ENCODE measurements around the gene TMPRSS2.

Gene TMPRSS2

DNA sequence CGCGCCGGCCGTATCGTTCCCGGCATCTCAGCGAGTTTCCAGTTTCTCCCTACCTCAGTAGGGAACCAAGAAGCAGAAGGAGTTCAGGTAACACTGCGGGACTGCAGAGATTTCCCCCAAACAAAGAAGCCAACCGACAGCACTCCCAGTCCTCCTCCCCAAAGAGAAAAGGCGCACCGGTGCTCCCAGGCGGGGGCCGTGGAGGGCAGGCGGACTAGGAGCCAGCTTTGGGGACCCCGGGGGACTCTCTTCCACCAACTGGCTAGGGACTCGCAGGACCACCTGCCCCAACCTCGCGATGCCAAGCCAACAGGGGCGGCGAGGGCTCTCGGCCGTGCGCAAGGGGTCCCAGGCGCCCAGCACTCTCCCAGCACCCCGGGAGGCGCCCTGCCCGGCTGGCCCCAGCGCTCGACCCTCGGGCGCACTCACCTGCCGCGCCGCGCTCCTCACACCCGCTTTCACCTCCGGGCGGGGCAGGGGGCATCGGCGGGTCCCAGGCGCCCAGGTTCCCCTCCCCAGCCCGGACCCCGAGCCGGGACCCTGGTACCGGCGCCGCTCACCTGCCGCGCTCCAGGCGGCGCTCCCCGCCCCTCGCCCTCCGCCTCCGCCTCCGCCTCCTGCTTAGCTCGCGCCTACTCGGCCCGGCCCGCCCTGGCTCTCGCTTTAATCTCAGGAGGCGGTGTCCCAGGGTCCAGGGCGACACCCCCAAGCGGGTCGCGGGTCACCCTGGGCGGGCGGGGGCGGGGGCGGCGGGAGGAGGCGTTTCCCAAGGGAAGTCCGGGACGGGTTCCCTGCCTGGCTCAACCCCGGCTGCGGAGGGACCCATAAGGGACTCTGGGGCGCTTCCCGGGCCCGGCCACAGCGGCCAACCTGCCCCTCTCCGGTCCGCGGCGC is at the start of gene TMPRSS2:
Gene TMPRSS2, minus strand, starts transcription at position 638 of the 894 bp plus-strand sequence. CDS start 10,025 bp downstream, outside the sequence.
- no peak for DNase-seq

DNA sequence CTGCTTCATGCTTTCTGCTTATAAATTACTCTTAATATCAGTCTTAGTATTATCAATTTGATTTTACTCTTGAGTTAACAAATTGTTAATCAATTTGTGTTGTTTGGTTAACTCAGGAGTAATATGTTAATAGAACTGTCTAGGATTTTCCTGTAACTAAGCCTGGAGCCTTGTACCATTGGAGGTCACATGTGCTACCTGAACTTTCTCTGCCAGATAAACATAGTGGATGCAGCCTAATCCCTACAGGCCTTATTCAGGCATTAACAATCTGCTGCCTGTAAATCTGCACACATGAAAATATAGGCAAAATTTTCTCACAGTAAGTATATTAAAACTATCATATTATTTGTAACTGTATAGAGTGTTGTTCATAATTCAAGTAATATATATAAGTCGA is 47.1 kb upstream of the TMPRSS2 start:
- no peak for DNase-seq

DNA sequence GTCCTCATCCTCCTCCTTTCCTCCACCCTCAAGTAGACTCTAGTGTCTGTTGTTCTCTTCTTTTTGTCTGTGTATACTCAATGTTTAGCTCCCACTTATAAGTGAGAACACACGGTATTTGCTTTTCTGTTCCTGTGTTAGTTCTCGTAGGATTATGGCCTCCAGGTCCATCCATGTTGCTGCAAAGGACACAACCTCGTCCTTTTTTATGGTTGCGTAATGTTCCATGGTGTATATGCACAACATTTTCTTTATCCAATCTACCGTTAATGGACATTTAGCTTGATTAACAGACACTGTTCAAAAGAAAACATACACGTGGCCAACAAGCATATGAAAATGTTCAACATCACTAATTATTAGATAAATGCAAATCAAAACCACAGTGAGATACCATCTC is 44.3 kb upstream of the TMPRSS2 start:
- DNase-seq: no peak

DNA sequence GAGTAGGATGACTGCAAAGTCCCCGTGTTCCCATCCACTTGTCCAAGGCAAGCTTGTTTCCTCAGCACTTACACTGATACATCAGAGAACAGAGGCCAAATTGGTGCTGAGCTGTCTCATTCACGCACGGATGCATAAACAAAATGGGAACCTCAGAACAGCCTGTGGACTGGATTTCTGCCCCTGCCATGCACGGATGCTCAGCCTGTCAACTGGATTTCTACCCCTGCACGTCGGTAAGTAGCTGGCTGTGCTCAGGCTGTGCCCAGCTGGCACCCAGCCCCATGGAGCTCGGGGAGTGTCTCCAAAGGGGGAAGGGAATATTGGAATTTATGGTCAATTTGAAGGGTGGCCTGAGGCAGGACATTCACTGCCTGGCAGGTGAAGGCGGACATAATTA is 40.8 kb upstream of the TMPRSS2 start:
- DNase-seq: no peak

DNA sequence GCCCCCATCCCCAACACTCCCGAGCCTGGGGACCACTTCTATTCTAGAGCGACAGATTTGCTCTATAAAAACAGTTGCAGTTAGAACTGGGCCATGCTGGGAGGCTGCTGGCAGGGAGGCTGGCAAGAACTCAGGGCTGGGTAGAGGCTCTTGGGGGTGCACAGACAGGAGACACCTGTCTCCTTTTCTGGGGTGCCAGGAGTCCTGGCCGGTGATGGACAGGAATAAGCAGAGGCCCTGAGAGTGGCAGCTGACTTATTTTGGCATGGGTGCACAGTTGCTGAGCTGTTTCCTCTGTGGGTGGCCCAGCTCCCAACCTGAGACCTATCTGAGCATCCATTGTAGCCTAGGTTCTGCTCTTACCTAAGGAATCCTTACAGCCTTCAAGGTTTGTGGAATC is 39.2 kb upstream of the TMPRSS2 start:
- DNase-seq: no peak

DNA sequence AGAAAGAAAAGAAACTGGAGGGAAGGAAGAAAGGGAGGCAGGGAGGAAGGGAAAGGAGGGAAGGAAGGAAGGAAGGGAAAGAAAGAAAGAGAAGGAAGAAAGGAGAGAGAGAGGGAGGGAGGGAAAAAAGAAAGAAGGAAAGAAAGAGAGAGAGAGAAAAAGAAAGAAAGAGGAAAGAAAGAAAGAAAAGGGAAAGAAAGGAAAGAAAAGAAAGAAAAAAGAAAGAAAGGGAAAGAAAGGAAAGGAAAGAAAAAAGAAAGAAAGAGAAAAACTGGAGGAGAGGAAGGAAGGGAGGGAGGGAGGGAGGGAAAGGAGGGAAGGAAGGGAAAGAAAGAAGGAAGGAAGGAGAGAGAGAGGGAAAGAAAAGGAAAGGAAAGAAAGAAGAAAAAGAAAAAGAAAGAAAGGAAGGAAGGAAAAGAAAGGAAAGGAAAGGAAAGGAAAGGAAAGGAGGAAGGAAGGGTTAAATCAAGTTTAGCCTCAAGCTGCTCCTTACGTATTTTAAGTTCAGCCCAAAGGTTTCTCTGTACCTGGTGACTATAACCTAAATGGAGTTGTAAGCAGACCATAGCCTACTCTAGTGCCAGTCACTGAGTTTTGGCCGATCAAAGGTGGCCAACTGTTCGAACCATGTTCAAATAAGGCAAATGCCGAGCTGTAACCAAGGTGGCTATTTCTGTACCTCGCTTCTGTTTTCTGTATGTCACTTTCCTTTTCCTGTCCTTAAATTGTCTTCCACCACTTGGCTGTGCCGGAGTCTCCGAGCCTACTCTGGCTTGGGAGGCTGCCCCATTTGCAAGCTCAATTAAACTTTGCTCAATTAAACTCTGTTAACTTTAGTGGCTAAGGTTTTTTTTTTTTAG is 37.8 kb upstream of the TMPRSS2 start:
- DNase-seq: no peak

DNA sequence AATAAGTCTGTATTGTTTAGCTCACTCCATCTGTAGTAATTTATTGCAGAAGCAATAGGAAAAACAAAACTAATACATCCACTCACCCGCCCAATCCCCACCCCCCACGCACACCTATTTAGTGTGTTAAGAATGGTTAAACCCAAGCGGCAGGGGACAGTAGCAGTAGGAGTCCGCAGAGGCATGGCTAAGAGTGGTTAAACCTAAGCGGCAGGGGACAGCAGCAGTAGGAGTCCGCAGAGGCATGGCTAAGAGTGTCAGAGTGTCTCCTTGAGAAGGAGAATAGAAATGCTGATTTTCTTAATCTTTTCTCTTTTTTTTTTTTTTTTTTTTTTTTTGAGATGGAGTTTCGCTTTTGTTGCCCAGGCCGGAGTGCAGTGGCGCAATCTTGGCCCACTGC is 34.8 kb upstream of the TMPRSS2 start:
- DNase-seq: no peak

DNA sequence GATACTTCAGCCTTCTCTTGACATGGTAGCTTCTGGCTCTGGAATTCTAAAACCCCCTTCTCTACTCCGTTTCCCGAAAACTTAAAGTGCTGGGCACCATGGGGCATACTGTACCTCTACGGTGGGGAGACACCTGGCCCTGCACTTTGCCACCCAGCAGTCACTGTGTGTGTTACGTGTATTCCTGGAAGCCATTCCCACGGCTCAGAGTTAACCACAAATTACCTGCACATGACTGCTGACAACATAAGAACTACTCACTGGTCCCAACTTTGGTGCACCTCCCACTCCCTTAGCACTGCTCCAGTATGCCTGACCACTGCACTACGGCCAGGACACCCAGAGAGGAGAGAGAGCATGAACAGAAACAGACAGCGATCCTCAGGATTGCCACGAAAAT is 29.4 kb upstream of the TMPRSS2 start:
- no peak for DNase-seq

DNA sequence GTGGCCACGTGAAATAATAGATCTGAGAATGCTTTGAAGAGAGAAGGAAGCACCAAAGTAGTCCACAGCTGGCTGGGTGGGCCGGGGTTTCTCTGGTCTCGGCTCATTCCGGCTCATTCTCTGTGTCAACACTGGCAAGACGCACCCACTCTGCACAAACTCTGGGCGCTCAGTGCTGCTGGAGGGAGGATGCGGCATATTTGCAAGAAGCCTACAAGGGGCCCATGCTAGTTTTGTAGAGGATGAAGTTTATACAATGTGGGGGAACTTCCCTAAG is 28.8 kb upstream of the TMPRSS2 start:
- DNase-seq: no peak

DNA sequence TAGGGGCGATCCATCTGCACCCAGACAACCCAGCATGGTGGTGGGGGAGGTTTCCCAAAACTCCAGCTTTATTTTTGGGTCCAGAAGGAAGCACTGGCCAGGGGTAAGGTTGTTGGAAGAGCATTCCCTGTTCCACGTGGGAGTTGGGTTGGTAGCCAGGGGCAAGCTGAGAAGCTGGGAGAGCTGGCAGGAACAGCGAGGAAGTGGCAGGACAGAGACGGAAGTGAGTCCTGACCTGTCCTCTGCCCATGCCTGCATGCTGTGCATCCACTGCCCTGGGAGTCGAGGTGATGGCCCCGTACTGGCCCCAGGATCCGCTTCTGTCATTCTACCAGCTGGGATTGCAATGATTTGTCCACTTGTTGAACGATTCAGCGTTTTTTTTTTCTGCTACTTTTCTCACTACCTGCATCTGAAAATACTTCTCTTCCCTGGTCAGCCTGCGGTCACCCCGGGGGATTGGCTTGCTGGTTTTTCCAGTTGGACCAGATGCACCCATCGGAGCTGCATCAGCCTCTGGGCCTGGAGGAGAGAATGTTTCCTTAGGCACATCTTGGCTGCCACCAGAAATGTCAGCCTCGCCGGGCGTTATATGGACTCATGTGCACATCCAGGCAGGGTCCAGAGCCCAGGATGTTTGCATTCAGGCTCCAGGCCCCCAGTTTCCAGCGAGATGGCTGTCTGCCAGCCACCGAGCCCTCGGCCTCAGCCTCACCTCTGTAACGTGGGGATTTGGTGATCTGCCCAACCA is 28.3 kb upstream of the TMPRSS2 start:
- no peak for DNase-seq

DNA sequence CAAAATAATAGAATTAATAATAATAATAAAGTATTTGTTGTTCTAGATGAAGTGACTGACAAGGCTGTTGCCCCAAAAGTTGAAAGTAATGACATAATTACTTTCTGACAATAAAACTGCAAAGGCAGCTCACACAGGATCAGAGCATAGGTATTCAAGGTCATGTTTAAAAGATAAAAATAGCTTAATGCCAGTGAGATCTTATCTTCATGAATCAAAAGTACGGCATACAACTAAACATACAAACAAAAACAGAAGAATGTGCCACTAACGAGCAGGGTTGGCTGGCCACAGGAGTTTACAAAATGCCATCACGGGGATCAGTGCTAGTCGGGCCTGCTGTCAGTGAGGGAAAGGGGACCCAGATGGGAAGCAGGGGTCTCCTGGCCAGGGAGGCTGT is 22.4 kb upstream of the TMPRSS2 start:
- DNase-seq: no peak

DNA sequence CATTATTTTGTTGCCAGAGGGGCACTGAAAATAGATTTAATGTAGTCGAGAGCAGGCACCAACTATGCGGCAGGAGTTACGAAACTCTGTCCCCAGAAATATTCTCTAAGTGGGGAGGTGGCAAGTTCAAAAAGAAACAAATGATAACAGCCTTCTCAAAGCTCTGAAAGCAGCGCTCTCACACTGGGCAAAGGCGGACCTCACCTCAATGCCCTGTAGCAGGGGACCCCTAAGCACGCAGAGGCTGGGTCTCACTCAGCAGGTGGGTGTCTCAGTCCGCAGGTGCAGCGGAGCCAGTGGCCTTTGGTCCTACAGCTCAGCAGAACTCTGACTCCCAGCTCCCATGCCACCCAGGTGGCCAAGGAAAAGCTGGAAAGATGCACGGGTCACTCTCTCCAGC is 21.8 kb upstream of the TMPRSS2 start:
- no peak for DNase-seq

DNA sequence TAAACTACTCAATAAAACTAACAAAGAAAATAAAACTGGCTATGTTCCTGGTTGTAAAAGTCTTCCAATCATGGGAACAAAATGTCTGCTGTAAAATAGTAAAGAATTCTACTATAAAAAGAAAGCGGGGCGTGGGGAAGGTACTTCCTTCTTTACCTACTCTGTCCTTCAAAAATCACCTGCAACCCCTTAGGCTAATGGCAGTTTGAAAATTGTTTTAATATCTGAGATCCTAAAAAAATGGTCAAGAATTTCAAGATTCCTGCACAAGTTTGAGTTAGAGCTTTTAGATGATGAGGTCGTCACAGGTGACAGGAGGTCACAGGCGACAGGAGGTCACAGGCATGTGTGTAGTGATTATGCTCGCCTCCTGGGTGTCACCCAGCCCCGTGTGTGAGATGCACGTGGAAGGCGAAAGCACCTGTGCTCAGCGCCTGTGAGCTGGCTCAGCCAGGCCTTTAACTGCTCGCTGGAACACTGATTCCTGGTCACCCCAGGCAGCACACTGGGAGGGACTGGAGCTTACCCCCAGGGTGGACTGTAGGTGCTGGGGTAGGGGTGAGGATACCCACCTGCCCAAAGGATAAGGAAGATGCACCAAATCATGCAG is 18.6 kb upstream of the TMPRSS2 start:
- DNase-seq: no peak

DNA sequence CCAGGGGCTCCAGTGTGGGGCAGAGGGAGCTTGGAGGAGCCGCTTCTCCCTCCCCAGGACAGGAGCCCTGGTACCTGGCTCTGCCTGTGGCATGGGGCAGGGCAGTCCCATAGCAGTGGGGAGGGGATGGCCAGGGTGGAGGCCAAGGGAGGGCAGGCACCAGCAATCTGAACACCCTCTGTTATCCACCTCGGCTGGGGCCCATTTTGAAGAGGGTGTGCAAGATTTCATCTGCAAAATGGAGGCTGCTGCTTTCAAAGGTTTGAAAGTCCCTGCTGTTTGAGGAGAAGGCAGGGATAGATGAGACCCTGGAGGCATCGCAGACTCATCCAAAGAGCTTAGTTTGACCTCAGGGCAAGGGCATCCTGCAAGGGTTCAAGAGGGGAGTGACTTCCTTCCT is 15.2 kb upstream of the TMPRSS2 start:
- DNase-seq: no peak

DNA sequence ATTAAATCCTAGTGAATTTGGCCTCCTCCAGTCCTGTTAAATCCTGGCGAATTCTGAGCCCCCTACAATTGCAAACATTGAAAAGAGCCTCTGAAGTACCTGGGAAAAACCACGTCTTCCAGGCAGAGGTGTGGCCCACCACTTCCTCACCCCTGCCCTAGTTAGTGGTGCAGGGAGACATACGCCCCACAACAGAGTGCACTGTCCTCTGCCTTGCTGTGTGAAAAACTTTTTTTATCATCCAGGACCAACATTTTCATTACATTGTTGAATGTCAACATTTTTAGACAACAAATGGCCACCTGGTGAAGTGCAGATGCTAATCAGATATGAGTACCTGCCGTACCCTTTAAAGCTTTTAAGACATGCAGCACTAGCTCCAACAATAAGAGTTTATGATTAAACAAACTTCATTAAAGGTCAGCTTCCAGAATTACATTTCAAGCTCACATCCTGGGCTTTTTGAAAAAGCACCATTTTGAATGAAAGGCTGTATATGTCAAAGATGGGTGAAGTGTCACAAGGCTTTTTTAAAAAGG is 13.6 kb upstream of the TMPRSS2 start:
- no peak for DNase-seq

DNA sequence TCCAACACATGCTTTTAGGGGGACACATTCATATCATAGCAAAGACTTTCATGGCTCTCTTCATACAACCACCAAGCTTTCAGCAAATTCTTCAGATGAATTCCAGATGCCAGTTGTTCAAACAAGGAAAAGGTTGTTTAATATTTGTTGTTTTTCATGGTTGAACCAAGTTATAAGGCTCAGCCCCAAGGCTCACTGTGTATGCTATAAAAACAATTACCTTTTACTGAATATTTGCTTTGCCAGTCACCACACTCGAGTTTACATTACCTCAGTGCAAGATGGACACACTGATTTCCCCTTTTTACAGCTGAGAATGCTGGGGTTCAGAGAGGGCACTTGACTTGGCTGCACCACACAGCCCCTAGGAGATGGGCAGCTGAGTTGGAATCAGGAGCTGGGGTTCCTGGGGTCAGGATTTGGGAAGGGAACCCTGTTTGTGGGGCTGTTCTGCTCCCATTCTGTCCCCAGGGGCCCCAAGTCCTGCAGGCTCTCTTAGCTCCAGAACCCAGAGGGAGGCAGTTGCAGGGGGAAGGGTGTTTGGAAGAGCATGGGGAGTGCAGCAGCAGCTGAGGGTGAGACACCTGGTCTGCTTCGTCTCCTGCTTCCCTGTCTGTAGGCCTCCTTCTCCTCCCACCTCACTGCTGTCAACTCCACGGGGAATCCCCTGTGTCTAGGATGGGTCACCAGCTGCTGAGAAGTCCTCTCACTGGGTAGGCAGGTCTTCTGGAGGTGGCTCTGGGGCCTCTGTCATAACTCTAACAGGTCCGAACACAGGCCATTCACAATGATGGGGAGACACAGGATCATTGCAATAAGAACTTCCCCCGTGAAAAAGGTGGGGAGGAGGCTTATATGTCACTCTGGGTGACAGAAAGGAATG is 12.8 kb upstream of the TMPRSS2 start:
- DNase-seq: no peak

DNA sequence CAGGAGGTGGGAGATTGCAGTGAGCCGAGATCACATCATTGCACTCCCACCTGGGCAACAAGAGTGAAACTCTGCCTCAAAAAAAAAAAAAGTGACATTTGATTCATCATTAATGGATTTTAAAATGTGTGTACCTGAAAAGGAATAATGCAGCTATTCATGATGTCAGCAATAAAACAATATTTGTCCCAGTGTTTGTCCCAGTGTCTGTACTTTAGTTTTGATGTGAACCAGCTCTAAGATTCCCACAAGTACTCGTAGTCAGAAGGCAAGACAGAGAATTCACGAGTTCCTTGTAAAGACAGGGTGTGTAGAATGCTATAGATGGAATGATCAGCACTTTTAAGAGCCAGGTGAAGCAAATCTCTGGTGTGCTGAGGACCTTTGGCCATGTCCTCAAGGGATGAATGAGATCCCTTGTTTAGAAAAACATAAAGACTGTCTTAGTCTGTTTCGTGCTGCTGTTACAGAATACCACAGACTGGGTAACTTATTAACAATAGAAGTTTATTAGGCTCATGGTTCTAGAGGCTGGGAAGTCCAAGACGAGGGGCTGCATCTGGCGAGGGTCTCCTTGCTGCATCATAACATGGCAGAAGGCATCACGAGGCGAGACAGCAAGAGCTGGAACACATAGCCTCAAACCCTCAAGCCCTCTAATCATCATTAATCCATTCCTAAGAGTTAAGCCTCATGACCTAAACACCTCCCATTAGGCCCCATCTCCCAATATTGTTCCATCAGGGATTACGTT is 12.0 kb upstream of the TMPRSS2 start:
- DNase-seq: no peak

DNA sequence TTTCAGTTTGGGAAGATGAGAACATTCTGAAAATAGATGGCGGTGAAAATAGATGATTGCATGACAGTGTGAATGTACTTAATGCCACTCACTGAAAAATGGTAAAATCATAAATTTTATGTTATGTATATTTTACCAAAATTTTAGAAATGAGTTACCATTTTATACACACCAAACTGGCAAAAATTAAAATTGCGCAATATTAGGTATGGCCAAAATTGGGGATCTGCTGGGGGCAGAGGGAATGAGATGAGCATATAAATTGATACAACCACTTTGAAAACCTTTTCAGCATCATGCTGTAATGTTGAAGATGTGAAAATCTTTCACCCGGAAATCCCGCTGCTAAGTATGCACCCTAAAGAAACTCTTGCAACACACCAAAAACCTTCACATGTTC is 10.8 kb upstream of the TMPRSS2 start:
- DNase-seq: no peak

DNA sequence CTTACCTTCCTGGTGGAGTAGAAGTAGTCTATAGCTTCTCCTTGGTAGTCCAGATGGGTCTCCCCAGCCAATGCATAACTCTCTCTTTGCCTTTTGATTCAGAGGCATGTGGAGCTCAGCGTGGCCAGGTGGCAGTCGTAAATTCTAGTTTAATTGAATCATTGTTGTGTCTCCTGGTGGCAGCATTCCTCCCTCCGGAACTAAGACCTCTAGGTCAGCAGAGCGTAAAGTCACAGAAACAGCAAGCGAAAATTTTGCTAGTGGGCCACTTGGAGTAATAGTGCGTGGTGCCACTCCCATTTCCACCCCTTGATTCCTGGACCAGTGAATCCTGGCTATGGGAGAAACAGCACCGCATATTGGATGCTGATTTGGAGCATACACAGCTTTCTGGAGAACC is 3.9 kb upstream of the TMPRSS2 start:
- no peak for DNase-seq

DNA sequence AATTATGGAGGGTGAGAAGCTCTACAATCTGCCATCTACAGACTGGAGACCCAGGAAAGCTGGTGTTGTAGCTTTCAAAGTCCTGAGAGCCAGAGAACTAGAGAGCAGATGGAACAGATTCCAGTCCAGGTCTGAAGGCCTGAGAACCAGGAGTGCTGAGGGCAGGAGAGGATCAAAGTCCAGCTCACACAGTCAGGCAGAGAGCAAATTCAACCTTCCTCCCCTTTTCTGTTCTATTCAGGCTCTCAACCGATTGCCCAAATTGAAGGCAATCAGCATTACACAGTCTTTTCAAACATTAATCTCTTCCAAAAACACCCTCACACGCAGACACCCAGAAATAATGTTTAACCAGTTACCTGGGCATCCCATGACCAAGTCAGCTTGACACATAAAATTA is 2.5 kb upstream of the TMPRSS2 start:
- no peak for DNase-seq

DNA sequence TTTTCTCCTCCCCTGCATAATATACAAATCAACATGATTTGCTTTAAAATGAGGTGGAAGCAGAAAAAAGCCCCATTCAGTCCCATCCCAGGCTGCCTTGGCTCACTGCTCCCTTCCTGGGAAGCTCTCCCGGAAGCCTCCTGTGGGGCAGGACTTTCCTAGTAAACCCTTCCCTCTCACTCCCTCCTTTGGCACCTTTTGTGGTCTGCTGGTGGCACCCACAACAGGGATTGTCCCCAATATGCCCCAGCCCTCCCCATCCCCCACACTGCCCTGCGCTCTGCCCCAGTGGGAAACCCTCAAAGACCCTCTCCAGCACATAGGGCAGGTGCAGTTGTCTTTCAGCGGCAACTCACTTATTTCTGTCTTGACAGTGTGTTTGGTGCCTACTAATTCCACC is 1.8 kb upstream of the TMPRSS2 start:
- DNase-seq: no peak

Data from 8988T (cell line).